RCC 7860 (cell line): Measurements from ENCODE around the gene DENND5A.
"Not testable (repeated sequence)": the region's sequence is repeated elsewhere in the genome, so short reads cannot be mapped to it uniquely, and the experiment has no call there.

Experiments
- DNase-seq: peaks from one replicate; pipeline ENCODE4 v3.0.0-alpha.2; 2015; ENCODE audit warnings: low spot score
- FAIRE-seq: peaks from 2 replicates; lab custom pipeline; 2012; peaks lifted over from hg19 to GRCh38; lab: Jason Lieb, UNC

DENND5A gene

GRCh38 chr11:9266132-9266736, 1.1 kb upstream of the DENND5A start:
- FAIRE-seq: no peak
- no peak for DNase-seq

DNA sequence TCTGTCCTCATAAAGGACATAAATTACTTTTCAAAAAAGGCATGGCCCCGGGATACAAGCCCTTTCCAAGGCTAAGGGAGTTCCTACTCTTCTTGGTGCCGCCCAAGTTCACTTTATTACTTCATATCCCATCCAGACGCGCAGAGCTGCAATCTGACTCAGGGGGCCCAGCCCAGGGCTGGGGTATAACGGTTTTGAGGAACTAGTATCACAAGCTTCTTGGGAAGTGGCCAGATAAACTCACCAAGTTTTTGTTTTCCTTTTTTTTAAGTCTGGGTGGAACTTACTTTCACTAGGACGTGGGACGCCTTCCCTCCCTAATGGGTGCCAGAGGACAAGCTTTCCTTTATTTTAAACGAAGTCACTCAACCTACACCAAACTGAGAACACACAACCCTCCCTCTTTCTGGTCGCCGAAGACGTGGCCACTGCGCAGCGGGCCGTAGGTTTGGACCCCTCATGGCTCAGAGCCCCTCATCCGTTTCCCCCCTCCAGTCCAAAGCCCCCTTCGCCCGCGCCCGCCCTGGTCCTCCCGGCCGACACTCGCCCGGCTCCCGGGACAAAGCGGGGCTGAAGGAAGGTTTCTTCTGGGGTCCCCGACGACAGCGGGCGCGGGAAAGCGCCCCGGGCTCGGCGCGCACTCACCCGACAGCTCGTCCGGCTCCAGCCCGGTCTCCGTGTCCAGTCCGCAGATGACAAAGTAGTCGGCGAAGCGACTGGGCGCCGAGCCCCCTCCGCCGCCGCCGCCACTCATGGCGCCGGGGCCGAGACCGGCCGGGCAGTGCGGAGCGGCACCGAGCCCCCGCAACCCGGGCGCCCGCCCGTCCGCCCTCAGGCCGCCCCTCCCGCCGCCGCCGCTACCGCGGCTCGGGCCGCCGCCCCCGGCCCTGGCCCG, 587 bp downstream of the DENND5A start:
- no peak for FAIRE-seq

DNA sequence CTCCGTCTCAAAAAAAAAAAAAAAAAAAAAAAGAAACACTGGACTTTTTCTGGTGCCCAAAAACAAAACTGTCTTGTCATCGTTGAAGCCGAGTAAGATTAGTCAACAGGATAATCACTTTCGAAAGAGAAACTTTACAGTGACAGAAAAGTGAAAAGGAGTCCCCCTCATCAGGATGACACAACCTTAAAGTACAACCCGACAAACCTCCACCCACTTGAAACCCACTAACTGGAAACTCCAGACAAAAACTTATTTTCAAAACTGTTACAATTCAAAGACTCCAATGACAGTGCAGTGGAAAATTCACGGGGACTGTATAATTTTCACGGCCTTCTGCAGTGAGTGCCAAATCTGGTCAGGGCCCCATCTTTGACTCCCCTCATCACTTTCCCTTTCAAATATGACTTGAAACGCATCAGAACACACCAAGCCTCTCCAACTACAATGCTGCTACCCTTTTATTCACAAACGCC, 1.3 kb downstream of the DENND5A start:
- FAIRE-seq (no peak), DNase-seq (peak; percentile 36)

More for the DNA sequence above, 587 bp downstream of the DENND5A start:
- DNase-seq: peak; percentile 56

DNA sequence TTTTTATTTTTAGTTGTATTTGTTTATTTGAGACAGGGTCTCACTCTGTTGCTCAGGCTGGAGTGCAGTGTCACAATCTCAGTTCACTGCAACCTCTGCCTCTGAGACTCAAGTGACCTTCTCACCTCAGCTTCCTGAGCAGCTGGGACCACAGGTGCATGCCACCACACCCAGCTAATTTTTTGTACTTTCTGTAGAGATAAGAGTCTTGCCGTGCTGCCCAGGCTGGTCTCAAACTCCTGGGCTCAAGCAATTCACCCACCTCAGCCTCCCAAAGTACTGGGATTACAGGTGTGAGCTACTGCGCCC, 4.4 kb downstream of the DENND5A start:
- FAIRE-seq, DNase-seq: not testable (repeated sequence)

DNA sequence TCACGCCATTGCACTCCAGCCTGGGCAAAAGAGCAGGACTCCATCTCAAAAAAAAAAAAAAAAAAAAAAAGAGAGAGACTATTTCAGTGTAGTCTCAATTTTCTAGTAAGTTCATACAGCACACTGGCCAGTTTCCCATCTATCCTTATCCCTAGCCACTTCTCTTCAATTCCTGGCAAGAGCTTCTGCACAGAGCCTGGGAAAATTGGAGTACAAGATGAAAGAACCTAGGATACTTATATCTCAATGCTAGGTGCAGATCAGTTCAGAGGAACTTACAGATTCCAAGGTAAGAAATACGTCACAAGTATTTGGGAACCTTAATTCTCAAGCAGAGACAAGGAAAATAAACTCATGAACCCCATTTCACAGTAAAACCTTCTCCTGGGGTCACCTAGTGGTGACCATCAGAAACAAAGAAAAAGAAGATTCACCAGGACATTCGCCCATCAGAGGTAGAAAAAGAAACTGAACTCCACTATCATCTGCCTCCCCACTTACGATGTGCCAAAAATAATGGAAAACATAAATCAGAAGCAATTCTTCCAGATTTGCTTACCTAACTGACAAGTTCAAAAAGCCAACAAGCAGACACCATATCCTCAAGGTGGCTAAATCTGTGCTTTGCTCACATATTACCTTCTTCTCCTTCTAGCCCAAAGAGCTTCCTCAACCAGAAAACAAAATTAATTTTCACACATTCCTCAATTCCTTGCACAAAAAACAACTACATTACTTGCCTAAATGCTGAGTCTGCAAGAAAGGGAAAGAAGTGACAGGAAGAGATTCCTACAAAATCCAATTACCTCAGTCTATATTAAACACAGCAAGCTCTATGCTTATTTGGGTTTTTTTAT, 4.9 kb downstream of the DENND5A start:
- no peak for FAIRE-seq

DNA sequence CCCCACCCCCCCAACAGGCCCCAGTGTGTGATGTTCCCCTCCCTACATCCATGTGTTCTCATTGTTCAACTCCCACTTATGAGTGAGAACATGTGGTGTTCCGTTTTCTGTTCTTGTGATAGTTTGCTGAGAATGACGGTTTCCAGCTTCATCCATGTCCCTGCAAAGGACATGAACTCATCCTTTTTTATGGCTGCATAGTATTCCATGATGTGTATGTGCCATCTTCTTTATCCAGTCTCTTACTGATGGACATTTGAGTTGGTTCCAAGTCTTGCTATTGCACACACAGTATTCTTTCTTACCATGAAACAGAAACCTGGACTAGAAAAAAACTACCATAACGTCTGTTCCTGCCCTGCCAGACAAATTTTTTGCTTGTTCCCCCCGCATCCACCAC, 6.9 kb downstream of the DENND5A start:
- DNase-seq, FAIRE-seq: not testable (repeated sequence)

More for the DNA sequence above, 4.9 kb downstream of the DENND5A start:
- DNase-seq: no peak

- FAIRE-seq: no peak
- no peak for DNase-seq
Observed at GRCh38 chr11:9254416-9254815, 10.7 kb downstream of the DENND5A start.

- FAIRE-seq: no peak
Observed at GRCh38 chr11:9253086-9253485, 12.1 kb downstream of the DENND5A start.

GRCh38 chr11:9251311-9251710, 13.8 kb downstream of the DENND5A start:
- DNase-seq: no peak
- FAIRE-seq: no peak

More at GRCh38 chr11:9253086-9253485, 12.1 kb downstream of the DENND5A start:
- no peak for DNase-seq

- FAIRE-seq (no peak), DNase-seq (no peak)
Observed at GRCh38 chr11:9250139-9250582, 15.0 kb downstream of the DENND5A start.

DNA sequence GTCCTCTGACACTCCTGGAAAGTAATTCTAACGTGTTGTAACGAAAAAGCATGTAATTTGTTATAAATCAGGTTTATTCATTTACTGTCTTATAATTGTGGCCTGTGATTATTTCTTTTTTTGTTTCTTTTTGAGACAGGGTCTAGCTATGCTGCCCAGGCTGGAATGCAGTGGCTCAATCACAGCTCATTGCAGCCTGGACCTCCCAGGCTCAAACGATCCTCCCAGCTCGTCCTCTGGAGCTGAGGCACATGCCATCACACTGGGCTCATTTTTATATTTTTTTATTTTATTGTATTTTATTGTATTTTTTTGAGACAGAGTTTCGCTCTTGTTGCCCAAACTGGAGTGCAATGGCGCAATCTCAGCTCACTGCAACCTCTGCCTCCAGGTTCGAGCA, 15.9 kb downstream of the DENND5A start:
- DNase-seq (no peak), FAIRE-seq (no peak)

GRCh38 chr11:9247863-9248262, 17.3 kb downstream of the DENND5A start:
- DNase-seq: no peak
- FAIRE-seq: no peak

DNA sequence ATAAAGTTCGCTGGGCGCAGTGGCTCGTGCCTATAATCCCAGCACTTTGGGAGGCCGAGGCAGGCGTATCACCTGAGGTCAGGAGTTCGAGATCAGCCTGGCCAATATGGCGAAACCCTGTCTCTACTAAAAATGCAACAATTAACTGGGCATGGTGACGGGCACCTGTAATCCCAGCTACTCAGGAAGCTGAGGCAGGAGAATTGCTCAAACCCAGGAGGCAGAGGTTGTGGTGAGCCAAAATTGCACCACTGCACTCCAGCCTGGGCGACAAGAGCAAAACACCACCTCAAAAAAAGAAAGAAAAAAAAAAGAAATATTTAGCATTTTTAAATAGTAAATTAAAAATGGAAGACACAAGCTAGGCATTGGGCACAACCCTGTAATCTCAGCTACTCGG, 28.9 kb downstream of the DENND5A start:
- not testable (repeated sequence) for DNase-seq, FAIRE-seq

DNA sequence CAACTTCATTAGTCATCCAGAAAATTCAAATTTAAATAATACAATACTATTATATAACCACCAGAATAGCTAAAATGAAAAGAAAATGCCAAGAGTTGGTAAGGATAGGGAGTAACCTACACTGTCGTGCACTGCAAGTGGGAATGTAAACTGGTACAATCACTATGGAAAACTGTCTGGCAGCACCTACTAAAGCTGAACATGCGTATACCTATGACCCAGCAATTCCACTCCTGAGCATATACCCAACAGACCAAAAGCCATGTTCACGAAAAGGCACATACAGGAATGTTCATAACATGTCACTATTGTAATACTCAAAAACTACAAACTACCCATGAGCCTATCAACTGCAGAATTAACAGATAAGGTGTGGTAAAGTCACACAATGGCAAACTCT, 32.7 kb downstream of the DENND5A start:
- DNase-seq: no peak
- no peak for FAIRE-seq

DNA sequence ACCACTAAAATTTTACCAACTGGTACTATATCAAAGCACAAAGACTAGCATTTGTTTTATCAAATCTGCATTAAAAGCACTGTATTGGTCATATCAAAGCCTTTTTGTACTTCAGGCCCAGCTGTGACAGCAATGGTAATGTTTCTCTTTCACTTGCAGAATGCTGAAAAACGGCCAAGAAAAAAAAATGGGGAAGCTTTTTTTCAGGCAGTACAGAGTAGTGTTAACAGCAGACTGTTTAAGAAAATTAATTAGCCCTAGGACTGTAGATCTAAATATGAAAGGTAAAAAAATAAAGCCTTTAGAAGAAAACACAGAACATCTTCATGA, 33.3 kb downstream of the DENND5A start:
- FAIRE-seq (no peak), DNase-seq (no peak)

DNA sequence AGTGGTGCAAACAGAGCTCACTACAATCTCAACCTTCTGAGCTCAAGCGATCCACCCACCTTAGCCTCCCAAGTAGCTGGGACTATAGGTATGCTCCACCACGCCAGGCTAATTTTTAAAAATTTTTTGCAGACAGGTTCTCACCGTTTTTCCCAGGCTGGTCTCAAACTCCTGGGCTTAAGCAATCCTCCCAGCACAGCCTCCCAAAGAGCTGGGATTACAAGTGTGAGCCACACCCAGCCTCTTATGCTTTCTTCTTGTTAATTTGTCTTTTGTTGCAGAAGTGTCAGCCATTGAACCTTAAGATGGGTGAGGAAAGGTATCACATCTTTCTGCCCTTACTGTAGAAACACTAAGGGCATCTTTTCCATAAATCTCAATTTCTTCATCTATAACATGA, 34.9 kb downstream of the DENND5A start:
- no peak for FAIRE-seq
- DNase-seq: no peak

GRCh38 chr11:9228091-9228490, 37.1 kb downstream of the DENND5A start:
- no peak for DNase-seq
- FAIRE-seq: no peak

DNA sequence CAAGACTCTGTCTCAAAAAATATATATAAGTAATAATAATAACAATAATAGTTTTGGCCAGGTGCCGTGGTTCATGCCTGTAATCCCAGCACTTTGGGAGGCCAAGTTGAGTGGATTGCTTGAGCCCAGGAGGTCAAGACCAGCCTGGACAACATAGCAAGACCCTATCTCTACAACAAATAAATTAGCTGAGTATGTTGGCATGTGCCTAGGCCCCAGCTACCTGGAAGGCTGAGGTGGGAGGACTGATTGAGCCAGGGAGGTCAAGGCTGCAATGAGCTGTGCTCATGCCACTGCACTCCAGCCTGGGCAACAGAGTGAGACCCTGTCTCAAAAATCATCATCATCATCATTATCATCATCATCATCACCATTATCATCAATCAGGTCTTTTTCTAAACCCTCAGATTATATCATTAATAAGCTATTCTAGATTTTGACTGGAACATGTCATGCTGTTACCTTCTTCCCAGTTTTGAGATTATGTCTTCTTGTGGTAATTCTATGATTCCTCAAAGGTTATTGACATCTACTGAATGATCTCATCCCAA, 39.3 kb downstream of the DENND5A start:
- no peak for FAIRE-seq
- DNase-seq: no peak

DNA sequence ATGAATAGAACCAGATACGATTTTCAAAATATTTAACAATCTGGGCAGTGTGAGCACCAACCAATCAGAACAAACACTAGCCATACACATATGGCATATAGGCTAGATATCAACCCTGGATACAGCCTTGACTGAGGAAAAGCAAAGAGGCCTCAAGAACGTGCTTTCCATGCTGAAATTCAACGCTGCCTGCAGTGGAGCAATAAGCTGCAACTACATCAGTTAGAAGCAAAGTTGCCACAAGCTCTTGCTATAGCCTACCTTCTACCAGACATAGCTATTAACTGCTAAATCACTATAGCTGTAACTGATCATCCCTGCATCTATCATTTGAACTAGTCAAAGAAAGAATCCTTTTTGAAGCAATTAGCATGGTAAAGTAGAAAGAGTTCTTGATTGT, 42.5 kb downstream of the DENND5A start:
- FAIRE-seq (no peak), DNase-seq (no peak)

- DNase-seq, FAIRE-seq: not testable (repeated sequence)
Observed at GRCh38 chr11:9220853-9221252, 44.3 kb downstream of the DENND5A start.

DNA sequence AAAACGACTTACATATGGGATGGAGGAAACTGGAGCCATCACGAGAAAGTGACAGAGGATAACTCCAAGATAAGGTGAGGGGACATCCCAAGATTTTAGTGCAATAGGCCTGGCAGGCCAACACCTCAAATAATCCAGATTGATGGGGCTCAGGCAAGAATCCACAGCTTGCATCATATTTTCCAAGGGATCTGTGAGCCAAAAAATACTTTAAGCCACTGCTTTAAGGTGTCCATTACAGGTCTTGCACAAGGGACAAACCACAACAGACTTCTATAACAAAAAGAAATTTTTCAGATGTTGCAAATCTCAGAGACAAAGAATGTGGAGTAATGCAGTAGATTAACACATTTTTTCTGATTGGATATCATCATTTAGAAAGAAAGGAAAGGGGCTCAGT, 45.6 kb downstream of the DENND5A start:
- DNase-seq: no peak
- no peak for FAIRE-seq
